GM23248 (cell line): ENCODE results near the gene POT1.

Source experiments
- EZH2 ChIP-seq: fragments of 200-600 bp; sonication (generic); IDR thresholded peaks from 2 replicates; pipeline ENCODE4 v1.6.1; 2018; ENCODE audit warnings: antibody characterized with exemption, mild to moderate bottlenecking; ENCODE audit not compliant: insufficient read depth, poor library complexity, severe bottlenecking
- EZH2phosphoT487 ChIP-seq: fragments of 200-600 bp; sonication (generic); IDR thresholded peaks from 2 replicates; pipeline ENCODE4 v1.6.1; 2018; ENCODE audit warnings: antibody characterized with exemption, moderate library complexity, mild to moderate bottlenecking, low read depth; ENCODE audit not compliant: insufficient read depth

- no peak for TF ChIP-seq EZH2phosphoT487
- TF ChIP-seq EZH2, result no peak
Observed at GRCh38 chr7:124879103-124879502, 50.5 kb downstream of the POT1 start.
